ENCODE results near the gene THSD7B.
A peak's percentile ranks its signal among the peaks of the same experiment; 100 is the strongest.

Gene THSD7B

GRCh38 chr2:137467246-137467862, 702.0 kb downstream of the THSD7B start:
- TF ChIP-seq, protein P1, sequence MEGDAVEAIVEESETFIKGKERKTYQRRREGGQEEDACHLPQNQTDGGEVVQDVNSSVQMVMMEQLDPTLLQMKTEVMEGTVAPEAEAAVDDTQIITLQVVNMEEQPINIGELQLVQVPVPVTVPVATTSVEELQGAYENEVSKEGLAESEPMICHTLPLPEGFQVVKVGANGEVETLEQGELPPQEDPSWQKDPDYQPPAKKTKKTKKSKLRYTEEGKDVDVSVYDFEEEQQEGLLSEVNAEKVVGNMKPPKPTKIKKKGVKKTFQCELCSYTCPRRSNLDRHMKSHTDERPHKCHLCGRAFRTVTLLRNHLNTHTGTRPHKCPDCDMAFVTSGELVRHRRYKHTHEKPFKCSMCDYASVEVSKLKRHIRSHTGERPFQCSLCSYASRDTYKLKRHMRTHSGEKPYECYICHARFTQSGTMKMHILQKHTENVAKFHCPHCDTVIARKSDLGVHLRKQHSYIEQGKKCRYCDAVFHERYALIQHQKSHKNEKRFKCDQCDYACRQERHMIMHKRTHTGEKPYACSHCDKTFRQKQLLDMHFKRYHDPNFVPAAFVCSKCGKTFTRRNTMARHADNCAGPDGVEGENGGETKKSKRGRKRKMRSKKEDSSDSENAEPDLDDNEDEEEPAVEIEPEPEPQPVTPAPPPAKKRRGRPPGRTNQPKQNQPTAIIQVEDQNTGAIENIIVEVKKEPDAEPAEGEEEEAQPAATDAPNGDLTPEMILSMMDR (IDR thresholded peaks at IDR 0.05): peak; percentile 27

DNA sequence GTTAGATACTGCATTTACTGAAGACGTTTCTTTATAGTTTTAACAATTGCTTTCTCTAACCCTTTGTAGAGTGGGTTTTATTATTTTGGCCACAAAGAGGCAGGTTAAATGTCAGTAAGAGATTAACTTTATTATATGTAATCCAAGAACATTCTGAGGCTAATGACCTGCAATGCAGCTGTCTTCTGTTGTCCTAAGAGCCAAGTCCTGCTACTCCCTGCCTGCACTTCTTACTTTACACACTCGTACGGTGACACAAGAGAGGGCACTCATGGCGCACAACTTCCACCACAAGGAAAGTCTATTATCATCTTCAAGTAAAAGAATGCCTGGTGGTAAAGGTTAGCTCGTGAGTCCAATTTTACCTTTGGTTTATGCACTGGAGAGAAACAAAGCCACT, 727.9 kb downstream of the THSD7B start:
- H3K4me1 ChIP-seq: no peaks in the 10 kb centered on the region
- no peak overlapping the region for H3K4me3 ChIP-seq (ENCODE audit: low read depth, low read length)
- TF ChIP-seq, protein P1 (IDR thresholded peaks at IDR 0.05): no peak
- H3K9ac ChIP-seq: no peak overlapping the region
- H2AFZ ChIP-seq: no peak overlapping the region
- H3K79me2 ChIP-seq: no peaks in the 10 kb centered on the region
- H3K27ac ChIP-seq: no peak overlapping the region
- H3K9me3 ChIP-seq (ENCODE audit: control insufficient read depth, low read length): no peaks in the 10 kb centered on the region
- no peaks in the 10 kb centered on the region for H3K36me3 ChIP-seq (ENCODE audit: control insufficient read depth, insufficient read depth, low read length)
- no peaks in the 10 kb centered on the region for H3K27me3 ChIP-seq (ENCODE audit: control insufficient read depth, insufficient read depth, low read length)
- no peak overlapping the region for H3K4me2 ChIP-seq (ENCODE audit: low read length)

More at GRCh38 chr2:137467246-137467862, 702.0 kb downstream of the THSD7B start:
- no peaks in the 10 kb centered on the region for H3K4me1 ChIP-seq
- no peak overlapping the region for H3K27ac ChIP-seq
- no peak overlapping the region for H2AFZ ChIP-seq
- H3K9me3 ChIP-seq (ENCODE audit: control insufficient read depth, low read length): no peaks in the 10 kb centered on the region
- H3K4me3 ChIP-seq (ENCODE audit: low read depth, low read length): no peak overlapping the region
- no peak overlapping the region for H3K4me2 ChIP-seq (ENCODE audit: low read length)
- H3K9ac ChIP-seq: no peak overlapping the region
- H3K36me3 ChIP-seq (ENCODE audit: control insufficient read depth, insufficient read depth, low read length): no peaks in the 10 kb centered on the region
- H3K79me2 ChIP-seq: no peaks in the 10 kb centered on the region
- no peaks in the 10 kb centered on the region for H3K27me3 ChIP-seq (ENCODE audit: control insufficient read depth, insufficient read depth, low read length)

- Histone ChIP-seq H3K4me1 (no peaks in the 10 kb centered on the region), H3K36me3 (ENCODE audit: control insufficient read depth, insufficient read depth, low read length) (no peaks in the 10 kb centered on the region), H3K4me2 (ENCODE audit: low read length) (no peak overlapping the region), H3K27me3 (ENCODE audit: control insufficient read depth, insufficient read depth, low read length) (no peaks in the 10 kb centered on the region), H3K27ac (no peak overlapping the region), H2AFZ (no peak overlapping the region), H3K9ac (no peak overlapping the region), H3K9me3 (ENCODE audit: control insufficient read depth, low read length) (no peaks in the 10 kb centered on the region), H3K79me2 (no peaks in the 10 kb centered on the region), H3K4me3 (ENCODE audit: low read depth, low read length) (no peak overlapping the region)
- TF ChIP-seq, protein P1 (IDR thresholded peaks at IDR 0.05): no peak
Observed at GRCh38 chr2:137500599-137500998, 735.3 kb downstream of the THSD7B start.

- no peak overlapping the region for H3K27ac ChIP-seq
- no peaks in the 10 kb centered on the region for H3K4me1 ChIP-seq
- no peaks in the 10 kb centered on the region for H3K36me3 ChIP-seq (ENCODE audit: control insufficient read depth, insufficient read depth, low read length)
- TF ChIP-seq, protein P1 (IDR thresholded peaks at IDR 0.05): no peak
- H2AFZ ChIP-seq: no peak overlapping the region
- H3K4me3 ChIP-seq (ENCODE audit: low read depth, low read length): no peak overlapping the region
- no peak overlapping the region for H3K4me2 ChIP-seq (ENCODE audit: low read length)
- no peak overlapping the region for H3K9ac ChIP-seq
- no peaks in the 10 kb centered on the region for H3K9me3 ChIP-seq (ENCODE audit: control insufficient read depth, low read length)
- no peaks in the 10 kb centered on the region for H3K79me2 ChIP-seq
- H3K27me3 ChIP-seq (ENCODE audit: control insufficient read depth, insufficient read depth, low read length): no peaks in the 10 kb centered on the region
Observed at GRCh38 chr2:137507237-137507636, 741.9 kb downstream of the THSD7B start.

DNA sequence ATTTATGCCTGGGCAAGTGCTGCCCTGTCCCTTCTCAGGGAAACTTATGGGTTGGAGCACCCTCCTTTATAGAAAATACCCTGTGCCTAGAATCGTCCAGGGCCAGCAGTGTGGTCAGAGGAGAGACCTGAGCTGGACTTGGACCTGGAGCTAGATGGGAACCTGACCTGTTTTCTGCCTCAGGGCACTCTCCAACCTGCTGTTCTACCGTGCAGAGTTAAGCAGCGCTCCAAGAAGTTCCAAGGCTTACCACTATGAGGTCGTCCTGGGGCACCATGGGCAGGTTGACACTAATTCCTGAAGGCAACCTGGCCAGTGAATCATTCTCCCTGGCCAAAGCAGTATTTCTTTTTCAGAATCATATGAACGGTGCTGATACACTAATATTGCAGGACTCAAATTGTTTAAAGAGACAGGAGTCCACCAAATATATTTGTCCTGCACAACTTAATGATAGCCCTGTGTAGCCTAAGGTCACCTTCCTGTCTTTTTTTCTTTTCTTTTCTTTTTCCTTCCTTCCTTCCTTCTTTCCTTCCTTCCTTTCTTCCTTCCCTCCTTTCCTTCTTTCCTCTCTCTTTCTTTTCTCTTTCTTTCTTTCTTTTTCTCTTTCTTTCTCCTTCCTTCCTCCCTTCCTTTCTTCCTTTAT, 743.5 kb downstream of the THSD7B start:
- Histone ChIP-seq H3K4me3 (ENCODE audit: low read depth, low read length) (no peak overlapping the region), H3K27ac (no peak overlapping the region), H3K79me2 (no peaks in the 10 kb centered on the region), H2AFZ (no peak overlapping the region), H3K9me3 (ENCODE audit: control insufficient read depth, low read length) (no peaks in the 10 kb centered on the region), H3K9ac (no peak overlapping the region), H3K36me3 (ENCODE audit: control insufficient read depth, insufficient read depth, low read length) (no peaks in the 10 kb centered on the region), H3K4me2 (ENCODE audit: low read length) (no peak overlapping the region), H3K4me1 (no peaks in the 10 kb centered on the region), H3K27me3 (ENCODE audit: control insufficient read depth, insufficient read depth, low read length) (no peaks in the 10 kb centered on the region)
- TF ChIP-seq, protein P1 (IDR thresholded peaks at IDR 0.05): no peak
